Choroid plexus epithelial cell (primary cell): ENCODE data around the gene SEC14L1.
"Not testable (repeated sequence)": the region's sequence is repeated elsewhere in the genome, so short reads cannot be mapped to it uniquely, and the experiment has no call there.

Experiments
- DNase-seq: peaks from one replicate; pipeline ENCODE4 v3.0.0-alpha.2; 2010; ENCODE audit warnings: low read depth
- H3K4me3 ChIP-seq: 2 replicates; pipeline ENCODE4 v1.5.1; 2011; ENCODE audit warnings: low read depth, mild to moderate bottlenecking, control low read depth, low read length, moderate library complexity
- CTCF ChIP-seq: conservative IDR thresholded peaks from 2 replicates; pipeline ENCODE4 v1.5.1; 2011; ENCODE audit warnings: low read depth, mild to moderate bottlenecking, control low read depth, inconsistent platforms, low read length, moderate library complexity

Gene SEC14L1

DNA sequence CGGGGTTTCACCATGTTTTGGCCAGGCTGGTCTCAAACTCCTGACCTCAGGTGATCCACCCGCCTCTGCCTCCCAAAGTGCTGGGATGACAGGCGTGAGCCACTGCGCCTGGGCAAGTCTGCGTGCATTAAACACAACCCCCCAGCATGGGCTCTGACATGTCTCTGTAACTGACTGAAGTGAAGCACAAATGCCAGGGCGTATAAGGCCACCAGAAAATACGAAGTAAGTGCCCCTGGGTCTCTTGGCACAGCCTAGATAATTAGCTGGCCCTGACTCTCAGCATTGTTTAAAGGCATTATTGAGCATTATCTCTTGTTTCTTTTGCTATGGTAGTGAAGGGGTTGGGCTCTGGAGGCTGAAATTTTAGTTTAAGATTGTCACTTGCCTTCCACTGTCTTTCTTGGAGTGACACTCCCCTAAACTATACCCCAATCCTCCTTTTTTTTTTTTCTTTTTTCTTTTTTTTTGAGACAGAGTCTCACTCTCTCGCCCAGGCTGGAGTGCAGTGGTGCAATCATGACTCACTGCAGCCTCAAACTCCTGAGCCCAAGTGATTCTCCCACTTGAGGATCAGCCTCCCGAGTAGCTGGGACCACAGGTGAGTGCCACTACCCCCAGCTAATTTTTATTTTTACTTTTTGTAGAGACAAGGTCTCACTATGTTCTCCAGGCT is 8.2 kb upstream of the SEC14L1 start:
- DNase-seq = no peak
- no peak for TF ChIP-seq CTCF
- no peak overlapping the region for H3K4me3 ChIP-seq

GRCh38 chr17:77133087-77133638 is 7.6 kb upstream of the SEC14L1 start:
- no peak overlapping the region for H3K4me3 ChIP-seq
- TF ChIP-seq CTCF = no peak
- DNase-seq = no peak

GRCh38 chr17:77136420-77136767 is 4.4 kb upstream of the SEC14L1 start:
- DNase-seq = no peak
- no peak overlapping the region for H3K4me3 ChIP-seq
- no peak for TF ChIP-seq CTCF

DNA sequence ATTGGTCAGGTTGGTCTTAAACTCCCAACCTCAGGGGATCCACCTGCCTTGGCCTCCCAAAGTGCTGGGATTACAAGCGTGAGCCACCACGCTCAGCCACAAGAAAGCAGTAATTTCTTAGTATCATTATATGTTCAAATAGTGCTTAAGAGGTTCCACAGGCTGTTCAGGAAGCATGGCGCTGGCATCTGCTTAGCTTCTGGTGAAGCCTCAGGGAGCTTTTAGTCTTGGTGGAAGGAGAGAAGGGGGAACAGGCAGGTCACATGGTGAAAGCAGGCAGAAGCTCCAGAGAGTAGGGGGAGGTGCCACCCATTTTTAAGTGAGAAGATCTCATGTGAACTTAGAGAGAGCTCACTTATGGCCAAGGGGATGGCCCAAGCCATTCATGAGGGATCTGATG is 3.7 kb upstream of the SEC14L1 start:
- TF ChIP-seq CTCF = no peak
- H3K4me3 ChIP-seq = no peak overlapping the region
- no peak for DNase-seq

DNA sequence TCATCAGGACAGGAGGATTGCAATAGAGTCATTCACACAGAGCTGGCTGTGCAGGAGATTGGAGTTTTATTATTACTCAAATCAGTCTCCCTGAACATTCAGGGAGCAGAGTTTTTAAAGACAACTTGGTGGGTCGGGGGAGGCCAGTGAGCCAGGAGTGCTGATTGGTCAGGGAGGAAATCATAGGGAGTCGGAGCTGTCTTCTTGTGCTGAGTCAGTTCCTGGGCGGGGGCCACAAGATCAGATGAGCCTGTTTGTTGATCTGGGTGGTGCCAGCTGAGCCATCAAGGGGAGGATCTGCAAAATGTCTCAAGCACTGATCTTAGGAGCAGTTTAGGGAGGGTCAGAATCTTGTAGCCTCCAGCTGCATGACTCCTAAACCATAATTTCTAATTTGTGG is 2.9 kb upstream of the SEC14L1 start:
- DNase-seq = peak; percentile 76
- H3K4me3 ChIP-seq = not testable (repeated sequence)

DNA sequence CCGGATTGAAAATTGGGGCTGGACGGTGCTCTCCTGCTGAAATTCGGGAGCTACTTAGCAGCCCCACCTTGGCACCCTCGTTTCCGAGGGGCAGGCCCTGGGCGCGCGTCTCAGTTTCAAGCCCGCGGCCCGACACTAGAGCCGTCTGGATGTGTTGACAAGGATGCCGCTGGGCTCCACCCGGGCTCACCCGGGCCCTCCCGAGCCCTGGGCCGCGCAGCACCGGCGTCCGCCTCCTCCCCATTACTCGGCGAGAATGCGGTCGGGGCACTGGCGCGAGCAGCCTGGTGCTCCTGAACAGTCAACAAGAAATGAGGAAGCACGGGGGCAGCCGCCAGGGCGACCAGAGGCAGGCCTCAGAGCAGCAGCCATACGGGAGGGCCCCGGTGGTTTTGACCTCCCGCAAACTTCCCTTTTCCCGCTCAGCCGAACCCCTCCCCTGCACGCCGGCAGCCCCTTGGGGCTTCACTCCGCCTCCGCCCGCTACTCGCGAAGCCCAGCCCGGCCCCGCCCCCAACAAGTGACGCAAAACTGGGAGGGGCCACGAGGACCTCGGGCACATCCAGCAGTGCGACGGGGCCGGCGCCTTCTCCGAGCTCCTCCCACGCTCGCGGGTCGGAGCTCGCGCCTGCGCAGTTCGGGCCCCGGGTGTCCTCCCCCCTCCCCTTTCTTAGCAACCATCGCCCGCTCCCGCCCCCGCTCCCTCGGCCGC is 447 bp upstream of the SEC14L1 start:
- peak; percentile 8 for TF ChIP-seq CTCF
- peak; percentile 99 for DNase-seq
- peak overlapping the region; percentile 55 for H3K4me3 ChIP-seq

DNA sequence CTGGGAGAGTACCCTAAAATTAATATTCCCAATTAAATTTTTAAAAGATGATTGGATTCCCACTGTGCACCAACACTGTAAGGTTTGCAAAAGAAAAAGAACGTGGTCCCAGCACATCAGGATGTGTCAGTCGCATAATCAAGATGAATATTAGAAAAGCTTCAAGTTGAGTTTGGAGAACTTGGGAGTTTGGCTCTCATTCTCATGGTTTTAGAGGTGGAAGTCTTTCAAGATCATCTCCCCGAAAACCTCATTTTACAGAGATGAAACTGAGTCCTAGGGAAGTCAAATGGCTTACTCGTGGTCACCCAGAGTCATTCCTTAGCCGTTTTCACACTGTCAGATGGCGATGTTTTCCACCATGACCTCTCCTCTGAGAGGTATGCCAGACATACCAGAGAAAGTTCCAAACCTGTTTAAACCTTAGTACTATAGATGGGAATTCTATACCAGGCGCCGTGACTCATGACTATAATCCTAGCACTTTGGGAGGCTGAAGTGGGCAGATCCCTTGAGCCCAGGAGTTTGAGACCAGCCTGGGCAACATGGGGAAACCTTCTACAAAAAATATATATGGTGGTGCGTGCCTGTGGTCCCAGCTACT is 1.2 kb downstream of the SEC14L1 start:
- DNase-seq = no peak
- no peak for TF ChIP-seq CTCF
- peak overlapping the region; percentile 88 for H3K4me3 ChIP-seq
